DND-41 (cell line): Measurements from ENCODE around the gene SULF2.

Experiments used
- ATAC-seq: fragments of 200-7000 bp; cut with Tn5 transposase; 3 replicates; pipeline ENCODE4 v1.9.1; 2021; ENCODE audit warnings: low read depth; ENCODE audit not compliant: insufficient read depth
- DNase-seq: peaks from one replicate; pipeline ENCODE4 v3.0.0-alpha.2; 2020
- H2AFZ ChIP-seq: 2 replicates; pipeline ENCODE4 v1.6.0; 2012; ENCODE audit warnings: low read depth, low read length
- H3K27ac ChIP-seq: 2 replicates; pipeline ENCODE4 v1.5.1; 2012; ENCODE audit warnings: low read length, inconsistent platforms
- H3K27me3 ChIP-seq: fragments of 200-600 bp; sonication (generic); 2 replicates; pipeline ENCODE4 v1.6.0; 2012; ENCODE audit warnings: low read length, mild to moderate bottlenecking, inconsistent platforms; ENCODE audit not compliant: insufficient read depth, poor library complexity
- H3K36me3 ChIP-seq: 2 replicates; pipeline ENCODE4 v1.5.1; 2012; ENCODE audit warnings: low read length, inconsistent platforms; ENCODE audit not compliant: insufficient read depth
- H3K4me1 ChIP-seq: 2 replicates; pipeline ENCODE4 v1.5.1; 2012; ENCODE audit warnings: mild to moderate bottlenecking, low read length; ENCODE audit not compliant: insufficient read depth
- H3K4me2 ChIP-seq: 2 replicates; pipeline ENCODE4 v1.6.0; 2012; ENCODE audit warnings: mild to moderate bottlenecking, moderate library complexity, low read length, inconsistent platforms; ENCODE audit not compliant: insufficient read depth
- H3K4me3 ChIP-seq, 2 experiments: fragments of 200-600 bp in 1 of 2; shearing (Covaris generic) in 1 of 2; 2 replicates each; pipeline ENCODE4 v1.5.1; 2012 to 2016; ENCODE audit warnings: inconsistent platforms in 2 of 2, low read length in 2 of 2, mild to moderate bottlenecking in 2 of 2, low read depth in 1 of 2, moderate library complexity in 1 of 2
- H3K79me2 ChIP-seq: 2 replicates; pipeline ENCODE4 v1.6.0; 2012; ENCODE audit warnings: low read length, inconsistent platforms; ENCODE audit not compliant: insufficient read depth
- H3K9ac ChIP-seq: 2 replicates; pipeline ENCODE4 v1.6.0; 2012; ENCODE audit warnings: low read depth, mild to moderate bottlenecking, inconsistent platforms, low read length, moderate library complexity
- H3K9me3 ChIP-seq: 2 replicates; pipeline ENCODE4 v1.5.1; 2012; ENCODE audit warnings: low read length, moderate library complexity, mild to moderate bottlenecking, inconsistent platforms; ENCODE audit not compliant: insufficient read depth, severe bottlenecking
- H4K20me1 ChIP-seq: 2 replicates; pipeline ENCODE4 v1.6.0; 2012; ENCODE audit warnings: low read length; ENCODE audit not compliant: insufficient read depth
- CTCF ChIP-seq: IDR thresholded peaks from 2 replicates; pipeline ENCODE4 v1.5.1; 2012; ENCODE audit warnings: borderline replicate concordance, low read length, moderate library complexity, mild to moderate bottlenecking; ENCODE audit not compliant: poor library complexity, severe bottlenecking; ENCODE audit errors: extremely low read depth
- EZH2 ChIP-seq: IDR thresholded peaks from 3 replicates; pipeline ENCODE4 v1.6.1; 2012; ENCODE audit warnings: borderline replicate concordance, low read depth, mild to moderate bottlenecking, moderate library complexity, low read length, inconsistent platforms; ENCODE audit not compliant: severe bottlenecking

The SULF2 gene

GRCh38 chr20:47706345-47706744 is 78.9 kb downstream of the SULF2 start:
- Histone ChIP-seq H3K27ac (no peak overlapping the region), H3K79me2 (no peaks in the 10 kb centered on the region), H3K36me3 (no peaks in the 10 kb centered on the region), H3K4me3 (no peak overlapping the region), H3K4me1 (no peaks in the 10 kb centered on the region), H3K9ac (no peak overlapping the region), H4K20me1 (no peaks in the 10 kb centered on the region), H3K27me3 (no peaks in the 10 kb centered on the region), H3K9me3 (no peaks in the 10 kb centered on the region), H3K4me2 (no peak overlapping the region), H2AFZ (no peak overlapping the region)
- ATAC-seq (no peak), DNase-seq (no peak)
- TF ChIP-seq EZH2 (no peak), CTCF (no peak)

DNA sequence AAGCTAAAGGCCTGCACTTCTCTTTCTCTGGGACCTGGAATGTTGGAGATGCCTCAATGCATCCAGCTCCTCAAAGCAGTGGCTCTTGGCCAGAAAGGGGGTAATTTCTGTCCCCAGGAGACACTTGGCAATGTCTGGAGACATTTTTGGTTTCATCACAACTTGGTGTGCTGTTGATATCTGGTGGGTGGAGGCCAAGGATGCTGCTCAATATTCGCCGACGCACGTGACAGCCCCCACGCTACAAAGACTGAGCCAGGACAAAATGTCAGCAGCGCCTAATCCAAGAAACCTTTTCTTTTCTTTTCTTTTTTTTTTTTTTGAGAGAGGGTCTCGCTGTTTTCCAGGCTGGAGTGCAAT is 79.8 kb downstream of the SULF2 start:
- Histone ChIP-seq H3K4me2 (no peak overlapping the region), H3K9me3 (no peaks in the 10 kb centered on the region), H3K4me1 (no peaks in the 10 kb centered on the region), H4K20me1 (no peaks in the 10 kb centered on the region), H3K36me3 (no peaks in the 10 kb centered on the region), H3K79me2 (no peaks in the 10 kb centered on the region), H3K4me3 (no peak overlapping the region), H3K27me3 (no peaks in the 10 kb centered on the region), H3K27ac (no peak overlapping the region), H2AFZ (no peak overlapping the region), H3K9ac (no peak overlapping the region)
- DNase-seq (no peak), ATAC-seq (no peak)
- TF ChIP-seq EZH2 = no peak
- no peak for TF ChIP-seq CTCF

- Histone ChIP-seq H3K79me2 (no peaks in the 10 kb centered on the region), H3K9me3 (no peaks in the 10 kb centered on the region), H4K20me1 (no peaks in the 10 kb centered on the region), H2AFZ (no peak overlapping the region), H3K27ac (no peak overlapping the region), H3K27me3 (no peaks in the 10 kb centered on the region), H3K9ac (no peak overlapping the region), H3K4me3 (no peak overlapping the region), H3K36me3 (no peaks in the 10 kb centered on the region), H3K4me2 (no peak overlapping the region), H3K4me1 (no peaks in the 10 kb centered on the region)
- no peak for DNase-seq
- ATAC-seq = no peak
- TF ChIP-seq EZH2 (no peak), CTCF (peak; percentile 4)
Observed at GRCh38 chr20:47704746-47705496, 80.4 kb downstream of the SULF2 start.
